Trophoblast cell (in vitro differentiated cells and primary cell): ENCODE results near the gene HEXA.

Source experiments
- DNase-seq, 2 donors: peaks; one replicate each; pipeline ENCODE4 v3.0.0-alpha.2; 2016
- H2AFZ ChIP-seq: 2 replicates; pipeline ENCODE4 v1.6.1; 2013; ENCODE audit warnings: low read length, moderate library complexity, mild to moderate bottlenecking; ENCODE audit not compliant: insufficient read depth, poor library complexity
- H2AK5ac ChIP-seq: 2 replicates; pipeline ENCODE4 v1.6.1; 2013; ENCODE audit warnings: mild to moderate bottlenecking, low read length
- H2BK120ac ChIP-seq: 2 replicates; pipeline ENCODE4 v1.6.1; 2013; ENCODE audit warnings: low read length, mild to moderate bottlenecking, moderate library complexity; ENCODE audit not compliant: insufficient read depth, poor library complexity
- H2BK12ac ChIP-seq: 2 replicates; pipeline ENCODE4 v1.6.1; 2013; ENCODE audit warnings: mild to moderate bottlenecking, low read length, moderate library complexity
- H2BK5ac ChIP-seq: 2 replicates; pipeline ENCODE4 v1.6.1; 2013; ENCODE audit warnings: low read length, low read depth, moderate library complexity, mild to moderate bottlenecking; ENCODE audit not compliant: poor library complexity
- H3K14ac ChIP-seq: 2 replicates; pipeline ENCODE4 v1.6.1; 2013; ENCODE audit warnings: mild to moderate bottlenecking, low read length
- H3K18ac ChIP-seq: 2 replicates; pipeline ENCODE4 v1.6.1; 2013; ENCODE audit warnings: mild to moderate bottlenecking, low read length
- H3K23ac ChIP-seq: 2 replicates; pipeline ENCODE4 v1.6.1; 2013; ENCODE audit warnings: low read length
- H3K27ac ChIP-seq: 2 replicates; pipeline ENCODE4 v1.5.1; 2013; ENCODE audit warnings: low read depth, mild to moderate bottlenecking, inconsistent platforms, low read length, moderate library complexity
- H3K27me3 ChIP-seq: 2 replicates; pipeline ENCODE4 v1.6.1; 2013; ENCODE audit warnings: inconsistent platforms, mild to moderate bottlenecking, low read length, moderate library complexity; ENCODE audit not compliant: insufficient read depth
- H3K36me3 ChIP-seq, 2 experiments: 1 replicate in 1 of 2; 2 replicates in 1 of 2; pipeline ENCODE4 v1.6.1; 2013; ENCODE audit warnings: low read length in 2 of 2, mild to moderate bottlenecking in 2 of 2, moderate library complexity in 1 of 2; ENCODE audit not compliant: insufficient read depth in 2 of 2, control insufficient read depth in 1 of 2
- H3K4ac ChIP-seq: 2 replicates; pipeline ENCODE4 v1.6.1; 2013; ENCODE audit warnings: low read depth, mild to moderate bottlenecking, low read length, moderate library complexity
- H3K4me1 ChIP-seq, 2 experiments: 1 replicate in 1 of 2; 2 replicates in 1 of 2; pipeline ENCODE4 v1.6.1; 2013; ENCODE audit warnings: low read length in 2 of 2, mild to moderate bottlenecking in 2 of 2, moderate library complexity in 1 of 2; ENCODE audit not compliant: insufficient read depth in 2 of 2, control insufficient read depth in 1 of 2
- H3K4me2 ChIP-seq: 2 replicates; pipeline ENCODE4 v1.6.1; 2013; ENCODE audit warnings: inconsistent platforms, mild to moderate bottlenecking, low read length, moderate library complexity
- H3K4me3 ChIP-seq: 2 replicates; pipeline ENCODE4 v1.5.1; 2013; ENCODE audit warnings: mild to moderate bottlenecking, low read depth, low read length, inconsistent platforms
- H3K79me1 ChIP-seq: one replicate; pipeline ENCODE4 v1.6.1; 2013; ENCODE audit warnings: low read length
- H3K79me2 ChIP-seq: 2 replicates; pipeline ENCODE4 v1.6.1; 2013; ENCODE audit warnings: low read length, mild to moderate bottlenecking; ENCODE audit not compliant: control insufficient read depth, insufficient read depth, poor library complexity
- H3K9ac ChIP-seq: 2 replicates; pipeline ENCODE4 v1.6.1; 2013; ENCODE audit warnings: mild to moderate bottlenecking, low read length
- H3K9me3 ChIP-seq: 2 replicates; pipeline ENCODE4 v1.6.1; 2013; ENCODE audit warnings: low read depth, mild to moderate bottlenecking, control low read depth, inconsistent platforms, low read length; ENCODE audit not compliant: insufficient read depth
- H4K12ac ChIP-seq: 2 replicates; pipeline ENCODE4 v1.6.1; 2013; ENCODE audit warnings: low read depth, mild to moderate bottlenecking, low read length, moderate library complexity
- H4K8ac ChIP-seq: 2 replicates; pipeline ENCODE4 v1.6.1; 2013; ENCODE audit warnings: low read depth, mild to moderate bottlenecking, low read length, moderate library complexity
- H4K91ac ChIP-seq: one replicate; pipeline ENCODE4 v1.6.1; 2013; ENCODE audit warnings: low read depth, mild to moderate bottlenecking, low read length, moderate library complexity
- WGBS: extraction: QIAGEN DNeasy Blood & Tissue Kit; methylation state at CpG from one replicate; pipeline ENCODE4 v1.1.7; 2013; ENCODE audit warnings: missing lambda C conversion rate; ENCODE audit not compliant: insufficient read length, insufficient coverage; ENCODE audit errors: extremely low coverage; 5-methylcytosine and 5-hydroxymethylcytosine counted together

Gene HEXA

DNA sequence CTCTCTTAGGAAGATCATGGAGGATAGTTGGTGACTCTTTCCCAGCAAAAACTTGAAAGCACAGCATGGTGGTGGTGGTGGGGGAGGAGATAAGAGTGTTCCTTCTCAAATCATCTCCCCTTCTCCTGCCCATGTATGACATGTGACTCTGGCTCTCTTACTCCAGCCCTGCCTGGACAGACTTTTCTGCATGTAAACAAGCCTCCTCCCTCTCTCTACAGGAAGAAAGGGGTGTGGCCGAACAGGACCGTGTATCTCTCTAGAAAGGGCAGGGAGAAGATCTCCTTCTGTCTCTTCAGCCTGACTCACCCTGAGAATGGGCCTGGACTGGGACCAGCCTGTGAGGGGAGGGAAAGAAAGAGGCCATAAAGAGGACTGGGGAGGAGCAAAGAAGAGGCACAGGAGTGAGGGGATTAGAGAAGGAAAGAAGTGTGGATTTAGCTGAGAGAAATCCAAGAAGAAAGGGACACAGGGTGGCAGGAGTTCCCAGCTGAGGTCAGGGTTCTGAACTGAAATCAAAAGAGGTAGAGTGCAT lies 57.3 kb downstream of the HEXA start:
- no peaks in the 10 kb centered on the region for H3K79me2 ChIP-seq
- no peak overlapping the region for H2BK120ac ChIP-seq
- H2AK5ac ChIP-seq, result no peak overlapping the region
- no peaks in the 10 kb centered on the region for H3K79me1 ChIP-seq
- H3K4me2 ChIP-seq, result no peak overlapping the region
- no peak overlapping the region for H4K12ac ChIP-seq
- H3K9ac ChIP-seq, result no peak overlapping the region
- no peak overlapping the region for H4K91ac ChIP-seq
- no peak overlapping the region for H3K4me3 ChIP-seq
- no peak overlapping the region for H2AFZ ChIP-seq
- no peak for DNase-seq
- H3K36me3 ChIP-seq, result no peaks in the 10 kb centered on the region
- peaks cover 7 to 8% of the 10 kb centered on the region in 2 experiments for H3K4me1 ChIP-seq
- no peak overlapping the region for H3K27ac ChIP-seq
- H3K18ac ChIP-seq, result no peak overlapping the region
- no peaks in the 10 kb centered on the region for H3K27me3 ChIP-seq
- H2BK12ac ChIP-seq, result no peak overlapping the region
- no CpG with 5 or more reads among the region's 2 CpGs for WGBS
- no peak overlapping the region for H3K23ac ChIP-seq
- H3K14ac ChIP-seq, result no peak overlapping the region
- no peak overlapping the region for H4K8ac ChIP-seq
- H3K4ac ChIP-seq, result no peak overlapping the region
- H3K9me3 ChIP-seq, result peaks cover 3% of the 10 kb centered on the region
- no peak overlapping the region for H2BK5ac ChIP-seq

DNA sequence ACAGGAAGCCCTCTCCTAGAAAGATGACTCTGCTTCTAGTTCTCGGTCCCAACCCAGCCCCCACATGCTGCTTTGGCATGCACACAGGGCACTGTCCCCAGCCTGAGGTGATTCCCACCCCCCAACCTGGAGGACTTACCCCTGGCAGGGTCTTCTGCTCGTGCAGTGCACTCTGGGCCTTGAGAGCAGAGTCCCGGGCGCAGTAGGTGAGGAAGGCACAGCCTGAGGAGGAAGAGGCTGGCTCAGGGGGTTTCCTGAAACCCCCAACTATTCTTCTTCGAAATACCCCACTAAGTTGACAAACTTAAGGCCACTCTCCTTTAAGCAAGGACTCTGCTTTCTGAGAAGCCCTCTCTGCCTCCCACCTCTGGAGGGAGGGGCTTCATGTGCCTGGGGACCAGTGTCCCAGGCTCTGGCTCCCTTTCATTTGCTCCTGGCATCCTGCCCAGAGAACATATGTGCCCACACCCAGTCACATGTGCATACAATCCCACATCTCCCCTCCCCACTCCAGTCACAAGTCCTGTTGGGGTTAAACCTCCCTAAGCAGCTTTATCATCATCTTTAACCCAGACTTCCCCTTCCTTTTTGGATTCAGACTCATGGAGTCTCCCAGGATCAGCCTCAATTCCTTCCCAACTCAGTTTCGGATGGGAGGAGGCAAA lies 60.0 kb downstream of the HEXA start:
- H3K18ac ChIP-seq, result no peak overlapping the region
- no peak overlapping the region for H4K91ac ChIP-seq
- H3K9me3 ChIP-seq, result peaks cover 3% of the 10 kb centered on the region
- H2BK12ac ChIP-seq, result no peak overlapping the region
- no peak overlapping the region for H3K27ac ChIP-seq
- H2BK120ac ChIP-seq, result no peak overlapping the region
- H2AK5ac ChIP-seq, result no peak overlapping the region
- H3K4me1 ChIP-seq, result peaks cover 7 to 8% of the 10 kb centered on the region in 2 experiments
- no peak overlapping the region for H3K9ac ChIP-seq
- no peak overlapping the region for H2AFZ ChIP-seq
- no peak overlapping the region for H2BK5ac ChIP-seq
- no peak overlapping the region for H3K4me3 ChIP-seq
- no peak overlapping the region for H3K14ac ChIP-seq
- H3K4me2 ChIP-seq, result no peak overlapping the region
- no peak overlapping the region for H4K8ac ChIP-seq
- H3K23ac ChIP-seq, result no peak overlapping the region
- H3K36me3 ChIP-seq, result no peaks in the 10 kb centered on the region
- WGBS, result no CpG with 5 or more reads among the region's 6 CpGs
- DNase-seq, result no peak
- no peak overlapping the region for H4K12ac ChIP-seq
- H3K27me3 ChIP-seq, result no peaks in the 10 kb centered on the region
- no peaks in the 10 kb centered on the region for H3K79me1 ChIP-seq
- no peaks in the 10 kb centered on the region for H3K79me2 ChIP-seq
- no peak overlapping the region for H3K4ac ChIP-seq

DNA sequence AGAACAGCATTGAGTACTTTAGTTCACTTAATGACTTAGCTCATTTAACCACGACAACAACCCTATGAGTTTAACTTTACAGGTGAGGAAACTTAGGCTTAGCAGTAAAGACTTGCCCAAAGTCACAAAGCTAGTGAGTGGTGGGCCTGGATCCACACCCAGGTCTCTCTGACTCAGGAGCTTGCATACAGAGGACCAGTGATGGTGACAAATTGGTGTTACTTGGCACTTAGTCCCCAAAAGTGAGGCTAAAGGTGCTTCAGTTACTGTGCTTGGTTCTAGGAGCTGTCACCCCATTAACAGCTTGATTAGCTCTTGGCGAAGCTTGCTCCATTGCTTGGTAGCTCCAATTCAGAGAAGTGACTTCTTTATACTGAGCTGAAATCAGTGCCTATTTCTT lies 61.9 kb downstream of the HEXA start:
- WGBS, result no CpG with 5 or more reads among the region's 2 CpGs
- no peaks in the 10 kb centered on the region for H3K36me3 ChIP-seq
- no peak overlapping the region for H4K12ac ChIP-seq
- no peak overlapping the region for H4K8ac ChIP-seq
- H3K4me1 ChIP-seq, result no peaks in the 10 kb centered on the region
- H3K18ac ChIP-seq, result no peak overlapping the region
- no peaks in the 10 kb centered on the region for H3K27me3 ChIP-seq
- H3K14ac ChIP-seq, result no peak overlapping the region
- H3K79me2 ChIP-seq, result no peaks in the 10 kb centered on the region
- no peaks in the 10 kb centered on the region for H3K79me1 ChIP-seq
- H3K9me3 ChIP-seq, result peaks cover 1% of the 10 kb centered on the region
- H3K4me3 ChIP-seq, result no peak overlapping the region
- H3K23ac ChIP-seq, result no peak overlapping the region
- no peak overlapping the region for H3K4ac ChIP-seq
- no peak for DNase-seq
- no peak overlapping the region for H2BK120ac ChIP-seq
- H3K9ac ChIP-seq, result no peak overlapping the region
- no peak overlapping the region for H4K91ac ChIP-seq
- no peak overlapping the region for H2BK5ac ChIP-seq
- H3K27ac ChIP-seq, result no peak overlapping the region
- no peak overlapping the region for H2BK12ac ChIP-seq
- H2AK5ac ChIP-seq, result no peak overlapping the region
- no peak overlapping the region for H2AFZ ChIP-seq
- H3K4me2 ChIP-seq, result no peak overlapping the region

DNA sequence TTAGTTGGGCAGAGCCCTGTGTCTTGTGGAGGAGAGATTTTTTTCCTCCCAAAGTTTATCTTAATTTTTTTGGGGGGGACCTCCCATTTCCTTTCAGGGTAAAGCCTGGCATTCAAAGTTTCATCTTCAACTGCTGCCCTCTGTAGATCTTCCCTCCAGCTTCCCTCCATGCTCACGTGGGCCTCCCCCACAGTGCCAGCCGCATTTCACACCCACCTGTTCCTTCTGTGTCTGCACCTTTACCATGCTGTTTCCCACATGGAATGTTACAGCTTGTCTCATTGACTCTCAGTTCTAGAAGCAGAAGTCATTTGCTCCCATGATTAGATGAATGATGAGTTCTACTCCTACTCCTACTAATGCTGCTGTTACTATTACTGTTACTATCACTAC lies 62.4 kb downstream of the HEXA start:
- no CpG with 5 or more reads among the region's 2 CpGs for WGBS
- Histone ChIP-seq H3K9me3 (peaks cover 1% of the 10 kb centered on the region), H3K27ac (no peak overlapping the region), H3K23ac (no peak overlapping the region), H3K4me3 (no peak overlapping the region), H3K4me2 (no peak overlapping the region), H4K91ac (no peak overlapping the region), H4K8ac (no peak overlapping the region), H3K14ac (no peak overlapping the region), H3K27me3 (no peaks in the 10 kb centered on the region), H2AFZ (no peak overlapping the region), H3K18ac (no peak overlapping the region), H2BK5ac (no peak overlapping the region), H2AK5ac (no peak overlapping the region), H4K12ac (no peak overlapping the region), H3K4me1 (no peaks in the 10 kb centered on the region), H3K9ac (no peak overlapping the region), H3K79me1 (no peaks in the 10 kb centered on the region), H2BK120ac (no peak overlapping the region), H3K79me2 (no peaks in the 10 kb centered on the region), H3K4ac (no peak overlapping the region), H3K36me3 (no peaks in the 10 kb centered on the region), H2BK12ac (no peak overlapping the region)
- no peak for DNase-seq
